SK-N-MC (cell line): ENCODE measurements around the gene DDX59.

Experiments
- EZH2 ChIP-seq: fragments of 200-600 bp; sonication (generic); IDR thresholded peaks from one replicate; pipeline ENCODE4 v1.6.1; 2017; ENCODE audit warnings: antibody characterized with exemption
- FOXP2 ChIP-seq: optimal IDR thresholded peaks from 2 replicates; pipeline ENCODE3; 2011; ENCODE audit warnings: mild to moderate bottlenecking, moderate library complexity; ENCODE audit not compliant: insufficient read depth; ENCODE audit errors: extremely low read length, control extremely low read depth
- POLR2AphosphoS5 ChIP-seq: IDR thresholded peaks from 2 replicates; pipeline ENCODE4 v1.6.1; 2012; ENCODE audit warnings: mild to moderate bottlenecking, low read depth, low read length, borderline replicate concordance

DNA sequence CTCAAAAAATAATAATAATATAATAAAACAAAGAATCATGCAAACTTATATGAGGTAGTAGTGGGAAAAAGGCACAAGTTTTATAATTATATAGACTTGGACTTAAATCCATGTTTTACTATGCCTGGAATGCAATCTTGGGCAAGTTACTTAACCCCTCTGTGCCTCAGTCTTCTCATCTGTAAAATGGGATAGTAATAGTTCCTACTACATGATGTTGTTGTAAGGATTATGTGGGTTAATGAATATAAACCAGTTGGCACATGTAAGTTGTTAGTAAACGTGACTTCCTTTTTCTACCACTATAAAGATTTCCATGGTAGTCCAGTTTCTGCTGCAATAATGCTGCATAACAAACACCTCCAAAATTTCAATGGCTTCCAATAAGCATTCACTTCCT, 38.3 kb downstream of the DDX59 start:
- TF ChIP-seq POLR2AphosphoS5 = no peak
- no peak for TF ChIP-seq EZH2
- TF ChIP-seq FOXP2 = no peak
